ENCODE data around the gene CDHR3.
"Not testable (repeated sequence)": the region's sequence is repeated elsewhere in the genome, so short reads cannot be mapped to it uniquely, and the experiment has no call there.

CDHR3 gene

DNA sequence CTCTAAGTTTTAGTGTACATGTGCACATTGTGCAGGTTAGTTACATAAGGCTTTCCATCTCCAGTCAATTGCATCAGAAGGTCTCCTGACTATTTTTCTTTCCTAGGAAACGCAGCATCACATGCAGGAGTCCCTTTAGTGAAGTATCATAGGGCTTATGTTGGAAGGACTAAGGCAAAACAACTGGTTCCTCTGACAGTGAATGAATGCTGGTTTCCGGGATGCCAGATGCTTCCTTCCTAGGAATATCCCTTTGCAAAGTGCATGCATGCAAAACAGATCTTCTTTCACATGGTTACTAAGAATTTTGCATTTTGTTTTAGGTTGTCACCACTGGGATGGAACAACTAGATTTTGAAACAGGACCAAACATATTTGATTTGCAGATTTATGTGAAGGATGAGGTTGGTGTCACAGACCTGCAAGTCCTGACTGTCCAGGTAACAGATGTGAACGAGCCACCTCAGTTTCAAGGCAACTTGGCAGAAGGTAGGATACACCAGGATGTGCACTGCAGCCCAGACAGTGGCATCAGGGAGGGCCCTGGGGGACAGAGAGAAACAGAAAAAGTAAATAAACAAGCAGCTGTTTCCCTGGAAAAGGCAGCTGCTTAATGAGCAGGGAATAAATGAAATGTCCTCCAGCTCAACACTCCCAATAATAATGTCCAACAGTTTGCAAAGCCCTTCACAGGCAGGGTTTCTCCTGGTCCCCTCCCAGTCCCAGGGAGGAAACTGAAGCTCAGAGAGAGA, 17.8 kb downstream of the CDHR3 start:
- H3K4me3 Mint-ChIP-seq = no peak overlapping the region
- H3K27me3 Mint-ChIP-seq = peaks cover 8% of the 10 kb centered on the region
- ATAC-seq (no peak), DNase-seq (no peak)
- no peaks in the 10 kb centered on the region for H3K9me3 Mint-ChIP-seq
- no peaks in the 10 kb centered on the region for H3K36me3 Mint-ChIP-seq (ENCODE audit: low read depth)
- no peaks in the 10 kb centered on the region for H3K4me1 Mint-ChIP-seq
- H3K27ac Mint-ChIP-seq = no peak overlapping the region

DNA sequence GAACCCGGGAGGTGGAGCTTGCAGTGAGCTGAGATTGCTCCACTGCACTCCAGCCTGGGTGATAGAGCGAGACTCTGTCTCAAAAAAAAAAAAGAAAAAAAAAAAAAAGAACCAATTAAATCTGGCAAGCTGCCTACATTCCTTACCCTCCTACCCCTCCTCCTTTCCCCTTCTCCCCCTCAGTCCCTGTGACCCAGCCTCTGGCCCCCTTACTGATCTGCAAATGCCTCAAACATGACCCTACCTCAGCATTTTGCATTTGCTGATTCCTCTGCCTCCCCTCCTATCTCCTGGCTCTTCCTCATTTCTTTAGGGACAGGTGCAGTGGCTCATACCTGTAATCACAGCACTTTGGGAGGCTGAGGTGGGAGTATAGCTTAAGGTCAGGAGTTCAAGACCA, 19.3 kb downstream of the CDHR3 start:
- Mint-ChIP-seq H3K4me3 (no peak overlapping the region), H3K27ac (no peak overlapping the region), H3K27me3 (peaks cover 8% of the 10 kb centered on the region), H3K36me3 (ENCODE audit: low read depth) (no peaks in the 10 kb centered on the region), H3K4me1 (no peaks in the 10 kb centered on the region), H3K9me3 (no peaks in the 10 kb centered on the region)
- DNase-seq (no peak), ATAC-seq (no peak)

DNA sequence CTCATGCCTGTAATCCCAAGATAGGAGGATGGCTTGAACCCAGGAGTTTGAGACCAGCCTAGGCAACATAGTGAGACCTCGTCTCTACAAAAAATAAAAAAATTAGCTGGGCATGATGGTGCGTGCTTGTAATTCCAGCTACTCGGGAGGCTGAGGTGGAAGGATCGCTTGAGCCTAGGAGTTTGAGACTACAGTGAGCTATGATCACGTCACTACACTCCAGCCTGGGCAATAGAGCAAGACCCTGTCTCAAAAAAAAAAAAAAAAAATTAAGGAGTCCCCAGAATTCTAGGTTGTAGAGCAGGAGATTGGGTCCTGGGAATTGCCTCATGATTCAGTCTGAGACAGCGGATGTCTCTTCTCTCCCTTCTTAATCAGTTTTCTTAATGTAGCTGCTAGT, 21.7 kb downstream of the CDHR3 start:
- H3K27me3 Mint-ChIP-seq; H3K9me3 Mint-ChIP-seq; H3K27ac Mint-ChIP-seq; H3K4me3 Mint-ChIP-seq; H3K4me1 Mint-ChIP-seq; DNase-seq; H3K36me3 Mint-ChIP-seq (ENCODE audit: low read depth); ATAC-seq: not testable (repeated sequence)

DNA sequence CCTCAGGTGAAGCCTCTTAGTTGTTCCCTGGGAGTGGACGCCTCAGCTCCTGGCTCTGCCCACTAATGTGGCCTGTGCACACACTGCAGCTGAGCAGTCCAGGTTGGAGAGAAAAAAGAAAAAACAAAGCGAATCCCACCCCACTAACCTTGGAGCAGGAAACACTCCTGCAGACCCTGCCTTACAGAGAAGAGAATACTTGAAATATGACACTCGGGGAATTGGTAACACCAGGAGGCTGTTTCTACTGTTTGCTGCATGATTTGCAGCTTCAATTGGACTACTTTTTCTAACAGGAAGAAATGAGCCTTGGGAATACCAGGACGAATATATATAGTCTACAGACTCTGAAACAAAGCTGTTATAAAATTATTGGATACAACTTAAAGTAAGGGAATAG, 22.2 kb downstream of the CDHR3 start:
- Mint-ChIP-seq H3K36me3 (ENCODE audit: low read depth) (no peaks in the 10 kb centered on the region), H3K4me3 (no peak overlapping the region), H3K27ac (no peak overlapping the region), H3K9me3 (no peaks in the 10 kb centered on the region), H3K4me1 (no peaks in the 10 kb centered on the region), H3K27me3 (peaks cover 8% of the 10 kb centered on the region)
- DNase-seq (no peak), ATAC-seq (no peak)

DNA sequence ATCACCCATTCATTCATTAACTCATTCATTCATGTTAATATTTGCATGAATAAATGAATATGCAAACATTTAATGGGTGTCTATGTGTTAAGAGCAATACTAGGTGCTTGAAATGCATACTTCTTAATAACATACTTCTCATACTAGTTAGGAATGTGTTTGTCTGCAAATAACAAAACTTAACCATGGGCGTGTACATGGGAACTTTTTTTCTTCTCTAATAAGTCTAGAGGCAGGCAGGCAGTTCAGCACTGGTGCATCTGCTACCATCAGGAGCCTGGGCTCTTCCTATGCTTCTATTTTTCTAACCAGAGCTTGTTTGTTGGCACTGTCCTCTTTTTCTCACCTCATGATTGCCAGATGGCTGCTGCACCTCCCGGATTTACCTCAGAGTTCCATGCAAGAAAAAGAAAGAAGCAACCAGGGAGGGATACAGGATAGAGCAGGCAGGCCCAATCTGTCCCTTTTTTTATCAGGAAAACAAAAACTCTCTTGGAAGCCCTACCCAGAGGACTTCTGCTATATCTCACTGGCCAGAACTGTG, 22.7 kb downstream of the CDHR3 start:
- Mint-ChIP-seq H3K4me1 (no peaks in the 10 kb centered on the region), H3K4me3 (no peak overlapping the region), H3K27ac (no peak overlapping the region), H3K27me3 (peaks cover 8% of the 10 kb centered on the region), H3K9me3 (no peaks in the 10 kb centered on the region), H3K36me3 (ENCODE audit: low read depth) (no peaks in the 10 kb centered on the region)
- no peak for DNase-seq
- no peak for ATAC-seq

DNA sequence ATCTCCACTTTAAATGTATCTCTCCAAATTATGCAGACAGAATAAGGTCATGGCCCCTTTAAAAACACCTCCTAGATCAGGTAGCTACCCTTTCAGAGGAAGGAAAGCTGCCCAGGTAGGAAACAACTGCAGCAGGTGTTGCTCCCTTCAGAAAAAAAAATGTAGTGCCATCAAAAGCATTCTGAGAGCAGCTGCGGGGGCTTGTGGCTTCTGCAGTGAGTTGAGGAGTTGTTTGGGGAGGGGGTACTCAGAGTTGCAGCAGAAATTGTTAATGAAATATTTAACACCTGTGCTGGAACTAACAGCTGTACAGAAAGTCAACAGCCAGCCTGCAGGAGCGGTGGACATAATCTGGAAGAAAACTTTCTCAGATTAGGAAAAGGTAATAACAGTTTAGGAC, 24.0 kb downstream of the CDHR3 start:
- Mint-ChIP-seq H3K4me1 (no peaks in the 10 kb centered on the region), H3K4me3 (no peak overlapping the region), H3K36me3 (ENCODE audit: low read depth) (no peaks in the 10 kb centered on the region), H3K27ac (no peak overlapping the region), H3K9me3 (no peaks in the 10 kb centered on the region), H3K27me3 (peaks cover 8% of the 10 kb centered on the region)
- no peak for DNase-seq
- ATAC-seq = no peak

DNA sequence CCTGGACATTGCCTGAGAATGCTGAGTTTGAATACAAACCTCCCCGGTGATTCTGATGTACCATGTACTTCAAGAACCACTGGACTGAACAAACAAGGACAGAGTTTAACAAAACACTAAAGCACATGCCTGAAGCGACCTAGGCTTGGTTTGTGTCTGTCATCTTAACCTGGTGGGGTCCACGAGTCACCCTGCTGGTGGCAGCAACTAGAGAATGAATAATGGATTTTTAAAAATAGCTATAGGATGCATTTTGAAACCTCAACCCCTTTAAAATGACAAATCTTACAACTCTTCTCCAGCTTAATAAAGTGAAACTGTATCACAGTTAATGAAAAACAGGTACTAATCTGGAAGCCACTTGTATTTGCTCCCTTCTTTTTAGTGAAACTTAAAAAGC, 25.2 kb downstream of the CDHR3 start:
- ATAC-seq (no peak), DNase-seq (no peak)
- H3K4me3 Mint-ChIP-seq = no peak overlapping the region
- peaks cover 6% of the 10 kb centered on the region for H3K27me3 Mint-ChIP-seq
- H3K36me3 Mint-ChIP-seq (ENCODE audit: low read depth) = no peaks in the 10 kb centered on the region
- no peaks in the 10 kb centered on the region for H3K9me3 Mint-ChIP-seq
- H3K27ac Mint-ChIP-seq = no peak overlapping the region
- peaks cover 5% of the 10 kb centered on the region for H3K4me1 Mint-ChIP-seq

DNA sequence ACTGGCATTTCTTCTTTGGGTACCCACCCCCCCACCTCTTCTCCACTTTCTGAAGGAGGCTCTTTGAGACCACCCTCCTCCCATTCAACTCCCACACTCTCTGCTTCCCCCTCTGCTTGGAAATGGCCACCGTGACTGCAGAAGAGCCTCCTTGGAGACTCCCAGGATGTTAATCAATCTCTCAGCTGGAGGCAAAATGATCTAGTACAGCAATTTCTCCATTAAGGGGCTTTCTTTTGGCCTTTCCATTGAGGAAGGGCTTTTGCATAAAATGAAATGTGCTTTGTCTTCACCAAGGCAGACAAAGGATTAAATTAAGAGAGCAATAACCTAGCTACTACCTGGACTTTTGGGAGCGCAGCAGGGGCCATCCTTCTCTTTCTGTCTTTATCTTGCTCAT, 26.1 kb downstream of the CDHR3 start:
- Mint-ChIP-seq H3K27ac (no peak overlapping the region), H3K27me3 (peaks cover 4% of the 10 kb centered on the region), H3K4me3 (no peak overlapping the region), H3K9me3 (no peaks in the 10 kb centered on the region), H3K4me1 (peaks cover 7% of the 10 kb centered on the region), H3K36me3 (ENCODE audit: low read depth) (no peaks in the 10 kb centered on the region)
- DNase-seq (no peak), ATAC-seq (no peak)

DNA sequence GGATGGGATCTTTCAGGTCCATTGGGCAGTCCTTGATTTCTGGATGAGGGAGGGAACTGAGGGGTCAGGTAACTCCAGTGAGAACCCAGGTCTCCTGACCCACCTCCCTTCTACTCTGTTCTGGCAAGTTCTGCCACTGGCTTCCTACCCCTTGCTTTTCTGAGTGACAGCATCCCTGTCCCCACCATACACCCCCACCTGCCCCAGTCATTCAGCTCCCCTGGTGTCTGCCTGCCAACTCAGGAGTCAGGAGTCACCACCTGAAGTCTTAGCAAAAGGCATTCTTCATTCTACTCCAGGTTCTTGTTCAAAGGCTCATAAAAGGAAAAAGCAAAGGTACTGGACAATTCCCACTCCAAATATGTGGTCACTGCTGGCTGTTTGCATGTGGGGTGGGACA, 26.6 kb downstream of the CDHR3 start:
- ATAC-seq (no peak), DNase-seq (no peak)
- Mint-ChIP-seq H3K9me3 (no peaks in the 10 kb centered on the region), H3K36me3 (ENCODE audit: low read depth) (no peaks in the 10 kb centered on the region), H3K4me3 (no peak overlapping the region), H3K27ac (no peak overlapping the region), H3K27me3 (peaks cover 3% of the 10 kb centered on the region), H3K4me1 (peaks cover 7% of the 10 kb centered on the region)

DNA sequence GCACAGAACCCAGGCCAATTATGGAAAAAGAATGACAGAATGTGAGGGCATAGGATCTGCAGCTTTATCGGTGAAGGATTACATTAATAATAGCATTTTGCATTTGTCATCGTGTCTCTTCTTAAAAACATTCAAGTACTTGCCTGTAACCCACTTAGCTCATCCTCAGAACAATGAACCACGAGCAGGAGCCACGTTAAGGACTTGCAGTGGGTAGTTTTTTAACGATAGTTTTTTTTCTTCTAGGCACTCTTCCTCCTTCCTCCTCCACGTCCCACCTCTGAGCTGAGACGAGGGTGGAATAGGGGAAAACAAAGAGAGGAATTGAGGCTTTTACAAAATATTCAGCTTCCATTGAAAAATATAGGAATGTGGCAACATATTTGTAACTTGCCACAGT, 27.1 kb downstream of the CDHR3 start:
- no peak overlapping the region for H3K27ac Mint-ChIP-seq
- H3K36me3 Mint-ChIP-seq (ENCODE audit: low read depth) = no peaks in the 10 kb centered on the region
- peaks cover 2% of the 10 kb centered on the region for H3K27me3 Mint-ChIP-seq
- peaks cover 7% of the 10 kb centered on the region for H3K4me1 Mint-ChIP-seq
- no peak for ATAC-seq
- DNase-seq = no peak
- no peaks in the 10 kb centered on the region for H3K9me3 Mint-ChIP-seq
- no peak overlapping the region for H3K4me3 Mint-ChIP-seq

DNA sequence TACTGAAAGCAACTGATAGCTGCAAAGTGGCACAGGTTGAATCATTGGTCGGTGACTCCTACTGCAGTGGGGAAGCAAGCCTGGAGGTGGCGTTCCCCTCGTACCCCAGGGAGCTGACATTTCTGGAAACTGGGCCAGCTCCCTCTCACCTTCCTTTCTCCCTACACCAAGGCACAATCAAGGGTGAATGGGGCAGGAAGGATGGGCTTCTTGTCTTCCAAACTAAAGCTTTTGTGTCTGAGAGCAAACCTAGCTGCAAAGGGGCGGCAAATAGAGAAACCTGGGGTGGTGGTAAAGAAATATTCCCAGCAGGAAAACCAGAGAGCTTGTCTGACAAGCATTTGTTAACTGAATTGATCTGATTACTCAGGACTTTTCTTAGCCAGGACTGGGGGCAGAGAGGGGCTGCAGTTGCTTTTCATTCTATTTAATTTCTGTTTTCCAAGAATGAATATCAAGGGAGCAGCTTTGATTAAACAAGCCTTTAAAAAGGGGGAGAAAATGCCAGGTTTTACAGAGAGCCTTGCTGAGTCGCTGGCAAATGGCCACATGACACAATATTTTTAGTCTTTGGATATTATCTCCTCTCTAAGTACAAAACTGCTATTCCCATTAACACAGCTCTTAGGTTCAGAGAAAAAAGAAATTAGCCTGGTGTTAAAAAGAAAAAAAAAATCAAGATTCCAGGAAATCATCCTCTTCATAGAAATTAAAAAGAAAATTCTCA, 27.8 kb downstream of the CDHR3 start:
- no peaks in the 10 kb centered on the region for H3K9me3 Mint-ChIP-seq
- DNase-seq (no peak), ATAC-seq (no peak)
- H3K4me3 Mint-ChIP-seq = no peak overlapping the region
- no peak overlapping the region for H3K27ac Mint-ChIP-seq
- peaks cover 7% of the 10 kb centered on the region for H3K4me1 Mint-ChIP-seq
- no peaks in the 10 kb centered on the region for H3K27me3 Mint-ChIP-seq
- no peaks in the 10 kb centered on the region for H3K36me3 Mint-ChIP-seq (ENCODE audit: low read depth)

DNA sequence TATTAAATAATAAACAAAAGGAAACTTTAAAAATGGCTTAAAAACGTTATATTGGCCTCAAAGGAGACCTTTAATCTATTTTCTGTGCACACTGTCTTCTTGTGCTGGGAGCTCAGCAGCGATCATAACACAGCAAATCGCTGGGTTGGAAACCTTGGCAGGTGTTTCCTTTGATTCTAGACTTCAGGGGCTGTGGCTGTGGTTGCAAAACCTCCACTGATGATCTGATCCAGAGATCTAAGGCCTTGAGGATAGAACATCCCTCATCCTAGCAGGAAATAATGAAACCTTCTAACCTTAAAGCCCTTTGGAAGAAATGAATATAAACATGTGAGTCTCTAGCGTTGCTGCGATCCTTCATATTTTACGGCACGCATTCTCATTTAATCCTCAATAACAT, 29.8 kb downstream of the CDHR3 start:
- H3K36me3 Mint-ChIP-seq (ENCODE audit: low read depth) = no peaks in the 10 kb centered on the region
- H3K9me3 Mint-ChIP-seq = no peaks in the 10 kb centered on the region
- ATAC-seq (no peak), DNase-seq (no peak)
- H3K4me1 Mint-ChIP-seq = peaks cover 7% of the 10 kb centered on the region
- H3K27ac Mint-ChIP-seq = no peak overlapping the region
- no peak overlapping the region for H3K4me3 Mint-ChIP-seq
- no peaks in the 10 kb centered on the region for H3K27me3 Mint-ChIP-seq

DNA sequence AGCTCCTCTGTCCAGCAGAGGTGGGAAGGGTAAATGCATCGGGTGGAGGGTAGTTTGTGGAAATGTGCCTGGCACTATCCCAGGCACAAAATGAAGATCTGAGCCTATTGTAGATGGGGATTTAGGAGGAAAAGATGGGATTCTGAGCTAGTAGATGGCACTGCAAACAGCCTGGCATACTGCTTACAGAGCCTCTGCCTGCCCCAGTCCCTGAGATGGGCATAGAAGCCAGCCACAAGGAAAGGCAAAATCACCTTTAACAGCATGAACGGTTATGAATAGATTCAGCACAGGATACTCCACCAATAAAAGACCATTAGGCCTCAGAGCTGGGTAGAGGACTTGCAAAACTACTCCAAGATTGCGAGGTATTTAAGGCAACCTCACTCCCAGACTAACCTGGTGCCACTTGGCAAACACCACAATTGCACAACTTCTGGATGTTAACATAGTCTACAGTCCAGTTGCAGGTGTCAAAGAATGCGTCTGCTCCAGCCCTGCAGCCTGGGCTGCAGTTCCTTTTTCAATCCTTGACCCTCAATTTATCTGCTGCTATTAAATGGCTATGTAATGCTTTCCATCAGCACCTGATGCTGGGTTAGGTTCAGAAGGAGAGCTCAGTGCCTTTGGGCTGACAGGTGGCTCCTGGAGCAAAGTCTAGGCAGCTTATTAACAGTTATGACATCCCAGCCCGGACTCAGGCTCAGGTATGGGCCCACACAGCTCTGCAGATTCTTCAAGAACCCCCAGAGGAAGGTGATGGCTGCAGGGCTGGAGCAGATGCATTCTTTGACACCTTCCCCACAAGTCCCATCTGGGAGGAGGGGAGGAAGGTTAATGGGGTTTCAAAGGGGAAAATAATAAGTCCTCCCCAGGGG, 34.0 kb downstream of the CDHR3 start:
- DNase-seq (no peak), ATAC-seq (no peak)
- Mint-ChIP-seq H3K27ac (no peak overlapping the region), H3K4me1 (peaks cover 7% of the 10 kb centered on the region), H3K27me3 (no peaks in the 10 kb centered on the region), H3K4me3 (no peak overlapping the region), H3K9me3 (no peaks in the 10 kb centered on the region), H3K36me3 (ENCODE audit: low read depth) (no peaks in the 10 kb centered on the region)

DNA sequence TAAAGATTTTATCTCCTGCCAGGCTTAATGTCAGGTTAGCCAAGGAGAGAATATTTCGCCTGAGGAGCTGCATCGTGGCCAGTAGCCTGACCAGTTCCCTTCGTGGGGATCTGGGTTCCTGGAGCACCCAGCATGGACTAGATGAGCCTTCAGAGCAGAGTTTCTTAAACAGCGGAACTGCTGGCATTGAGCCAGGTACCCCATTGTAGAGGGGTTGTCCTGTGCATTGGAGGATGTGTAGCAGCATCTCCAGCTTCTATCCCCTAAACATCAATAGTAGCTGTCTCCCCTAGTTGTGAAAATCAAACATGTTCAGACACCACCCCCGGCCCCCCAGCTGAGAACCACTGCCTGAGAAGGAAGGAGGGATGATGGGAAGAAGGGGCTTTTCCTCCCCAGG, 36.2 kb downstream of the CDHR3 start:
- no peaks in the 10 kb centered on the region for H3K4me1 Mint-ChIP-seq
- no peak overlapping the region for H3K27ac Mint-ChIP-seq
- peaks cover 4% of the 10 kb centered on the region for H3K27me3 Mint-ChIP-seq
- H3K9me3 Mint-ChIP-seq = no peaks in the 10 kb centered on the region
- no peak overlapping the region for H3K4me3 Mint-ChIP-seq
- ATAC-seq = no peak
- no peaks in the 10 kb centered on the region for H3K36me3 Mint-ChIP-seq (ENCODE audit: low read depth)
- no peak for DNase-seq
